Thyroid gland (tissue), 4 donors: ENCODE measurements around the gene RTTN. TPM values are rescaled to one million over a fixed set of nuclear protein-coding genes. Genes with fewer than 3 reads are reported as not detected.

Source experiments
- DNase-seq, 2 donors: peaks; one replicate each; pipeline ENCODE4 v3.0.0-alpha.2; 2019
- H3K27ac ChIP-seq, 3 donors: fragments of 200-600 bp; sonication (generic); 1 replicate in 2 of 3; 2 replicates in 1 of 3; pipeline ENCODE4 v1.5.1; 2016 to 2019; ENCODE audit warnings: mild to moderate bottlenecking in 1 of 3, moderate library complexity in 1 of 3
- H3K27me3 ChIP-seq: fragments of 200-600 bp; sonication (generic); one replicate; pipeline ENCODE4 v1.5.1; 2019
- H3K36me3 ChIP-seq, 2 donors: fragments of 200-600 bp; sonication (generic); one replicate each; pipeline ENCODE4 v1.5.1; 2016 to 2019
- H3K4me1 ChIP-seq, 2 donors: fragments of 200-600 bp; sonication (generic); one replicate each; pipeline ENCODE4 v1.5.1; 2017 to 2019
- H3K4me3 ChIP-seq, 3 donors: fragments of 200-600 bp; sonication (generic); replicated peaks in 1 of 3; 1 replicate in 2 of 3; 2 replicates in 1 of 3; pipeline ENCODE4 v1.5.1; 2016; ENCODE audit warnings: mild to moderate bottlenecking in 1 of 3
- H3K9me3 ChIP-seq: fragments of 200-600 bp; sonication (generic); one replicate; pipeline ENCODE4 v1.5.1; 2017
- POLR2A ChIP-seq, 2 donors: fragments of 450-650 bp; IDR thresholded peaks; one replicate each; pipeline ENCODE4 v1.6.1; 2017; ENCODE audit warnings: antibody characterized with exemption in 2 of 2, mild to moderate bottlenecking in 2 of 2, moderate library complexity in 1 of 2
- WGBS, 2 donors: methylation state at CpG; one replicate each; pipeline ENCODE4 v1.1.5; 2017; 5-methylcytosine and 5-hydroxymethylcytosine counted together
- intact Hi-C: fragments of 100-400 bp; cut with DNase I; formaldehyde crosslinking; loops from one replicate; pipeline ENCODE4 v1.15.1; 2023
- total RNA-seq, 4 donors: library from RNA; depleted of rRNA; stranded (reverse); fragments of >200 nt; gene quantifications; one replicate each; pipeline ENCODE4 v1.2.3, GENCODE V29; 2016
- TF ChIP-seq, protein P1 (sequence below), 6 experiments: fragments of 200-600 bp in 3 of 6; fragments of 450-650 bp in 3 of 6; sonication (generic) in 3 of 6; IDR thresholded peaks; one replicate each; pipeline ENCODE4 v1.5.1; 2016 to 2019; ENCODE audit warnings: antibody characterized with exemption in 6 of 6, mild to moderate bottlenecking in 2 of 6, inconsistent platforms in 1 of 6, moderate library complexity in 1 of 6

The RTTN gene
- total RNA-seq, 4 donors from 2014 or later: 12.6 to 34.6 (median 19.3) TPM

GRCh38 chr18:70221915-70222278 lies 16.4 kb upstream of the RTTN start:
- Histone ChIP-seq H3K4me1 (no peaks in the 10 kb centered on the region), H3K36me3 (no peaks in the 10 kb centered on the region), H3K4me3 (no peak overlapping the region), H3K9me3 (no peaks in the 10 kb centered on the region), H3K27ac (no peak overlapping the region), H3K27me3 (no peaks in the 10 kb centered on the region)
- no peak for DNase-seq
- intact Hi-C loops: no loop called here
- no peak for TF ChIP-seq POLR2A (IDR thresholded peaks at IDR 0.05)
- TF ChIP-seq, protein P1, sequence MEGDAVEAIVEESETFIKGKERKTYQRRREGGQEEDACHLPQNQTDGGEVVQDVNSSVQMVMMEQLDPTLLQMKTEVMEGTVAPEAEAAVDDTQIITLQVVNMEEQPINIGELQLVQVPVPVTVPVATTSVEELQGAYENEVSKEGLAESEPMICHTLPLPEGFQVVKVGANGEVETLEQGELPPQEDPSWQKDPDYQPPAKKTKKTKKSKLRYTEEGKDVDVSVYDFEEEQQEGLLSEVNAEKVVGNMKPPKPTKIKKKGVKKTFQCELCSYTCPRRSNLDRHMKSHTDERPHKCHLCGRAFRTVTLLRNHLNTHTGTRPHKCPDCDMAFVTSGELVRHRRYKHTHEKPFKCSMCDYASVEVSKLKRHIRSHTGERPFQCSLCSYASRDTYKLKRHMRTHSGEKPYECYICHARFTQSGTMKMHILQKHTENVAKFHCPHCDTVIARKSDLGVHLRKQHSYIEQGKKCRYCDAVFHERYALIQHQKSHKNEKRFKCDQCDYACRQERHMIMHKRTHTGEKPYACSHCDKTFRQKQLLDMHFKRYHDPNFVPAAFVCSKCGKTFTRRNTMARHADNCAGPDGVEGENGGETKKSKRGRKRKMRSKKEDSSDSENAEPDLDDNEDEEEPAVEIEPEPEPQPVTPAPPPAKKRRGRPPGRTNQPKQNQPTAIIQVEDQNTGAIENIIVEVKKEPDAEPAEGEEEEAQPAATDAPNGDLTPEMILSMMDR (IDR thresholded peaks at IDR 0.05): no peak
- WGBS, 2 donors: 83 to 85% methylated on average over 6 of the region's 6 CpGs

- intact Hi-C loops: no loop called here
- no peaks in the 10 kb centered on the region for H3K4me1 ChIP-seq
- DNase-seq: no peak
- 25 to 29% methylated on average over 12 of the region's 12 CpGs for WGBS, 2 donors
- TF ChIP-seq, protein P1 (IDR thresholded peaks at IDR 0.05): no peak
- TF ChIP-seq POLR2A (IDR thresholded peaks at IDR 0.05): no peak
- no peak overlapping the region for H3K4me3 ChIP-seq
- H3K27ac ChIP-seq: no peak overlapping the region
- no peaks in the 10 kb centered on the region for H3K27me3 ChIP-seq
- no peaks in the 10 kb centered on the region for H3K9me3 ChIP-seq
- no peaks in the 10 kb centered on the region for H3K36me3 ChIP-seq
These were observed 15.8 kb upstream of the RTTN start for GRCh38 chr18:70221156-70221914.

- no peak overlapping the region for H3K27ac ChIP-seq
- no peak overlapping the region for H3K4me3 ChIP-seq
- TF ChIP-seq POLR2A (IDR thresholded peaks at IDR 0.05): no peak
- TF ChIP-seq, protein P1 (IDR thresholded peaks at IDR 0.05): no peak
- H3K27me3 ChIP-seq: no peaks in the 10 kb centered on the region
- no peaks in the 10 kb centered on the region for H3K36me3 ChIP-seq
- H3K4me1 ChIP-seq: no peaks in the 10 kb centered on the region
- intact Hi-C loops: no loop called here
- 79 to 83% methylated on average over 5 of the region's 5 CpGs for WGBS, 2 donors
- no peaks in the 10 kb centered on the region for H3K9me3 ChIP-seq
- no peak for DNase-seq
These were observed 15.1 kb upstream of the RTTN start for GRCh38 chr18:70220628-70221027.

DNA sequence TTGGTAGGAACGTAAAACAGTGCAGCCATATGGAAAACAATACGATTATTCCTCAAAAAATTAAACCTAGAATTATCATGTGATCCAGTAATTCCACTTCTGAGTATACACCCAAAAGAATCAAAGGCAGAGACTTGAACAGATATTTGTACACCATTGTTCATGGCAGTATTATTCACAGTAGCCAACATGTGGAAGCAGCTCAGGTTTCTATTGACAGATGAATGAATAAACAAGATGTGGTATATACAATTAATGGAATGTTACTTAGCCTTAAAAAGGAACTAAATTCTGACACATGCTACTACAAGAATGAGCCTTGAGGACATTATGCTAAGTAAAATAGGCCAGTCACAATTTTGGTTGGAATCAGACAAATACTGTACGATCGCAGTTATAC lies 14.2 kb upstream of the RTTN start:
- Histone ChIP-seq H3K4me1 (no peaks in the 10 kb centered on the region), H3K4me3 (no peak overlapping the region), H3K27me3 (no peaks in the 10 kb centered on the region), H3K9me3 (no peaks in the 10 kb centered on the region), H3K36me3 (no peaks in the 10 kb centered on the region), H3K27ac (no peak overlapping the region)
- 93 to 97% methylated on average over 4 of the region's 4 CpGs for WGBS, 2 donors
- TF ChIP-seq POLR2A (IDR thresholded peaks at IDR 0.05): no peak
- TF ChIP-seq, protein P1 (IDR thresholded peaks at IDR 0.05): no peak
- DNase-seq: no peak
- intact Hi-C loops: no loop called here

GRCh38 chr18:70216788-70217187 lies 11.3 kb upstream of the RTTN start:
- no peaks in the 10 kb centered on the region for H3K27me3 ChIP-seq
- intact Hi-C loops: no loop called here
- no peaks in the 10 kb centered on the region for H3K36me3 ChIP-seq
- TF ChIP-seq, protein P1 (IDR thresholded peaks at IDR 0.05): no peak
- no peak for TF ChIP-seq POLR2A (IDR thresholded peaks at IDR 0.05)
- WGBS, 2 donors: 73 to 88% methylated on average over 2 of the region's 2 CpGs
- no peak overlapping the region for H3K27ac ChIP-seq
- H3K4me3 ChIP-seq: no peak overlapping the region
- no peaks in the 10 kb centered on the region for H3K4me1 ChIP-seq
- H3K9me3 ChIP-seq: no peaks in the 10 kb centered on the region
- DNase-seq: no peak
